NK-92 treated with Interleukin-12 subunit alpha and Interleukin-12 subunit beta, amount 100 ng/mL, for 24 hours (cell line): ENCODE results near the gene PEX11G.

Source experiments
- DNase-seq: peaks from one replicate; lab custom pipeline; 2025; lab: John Stamatoyannopoulos, UW

Gene PEX11G

DNA sequence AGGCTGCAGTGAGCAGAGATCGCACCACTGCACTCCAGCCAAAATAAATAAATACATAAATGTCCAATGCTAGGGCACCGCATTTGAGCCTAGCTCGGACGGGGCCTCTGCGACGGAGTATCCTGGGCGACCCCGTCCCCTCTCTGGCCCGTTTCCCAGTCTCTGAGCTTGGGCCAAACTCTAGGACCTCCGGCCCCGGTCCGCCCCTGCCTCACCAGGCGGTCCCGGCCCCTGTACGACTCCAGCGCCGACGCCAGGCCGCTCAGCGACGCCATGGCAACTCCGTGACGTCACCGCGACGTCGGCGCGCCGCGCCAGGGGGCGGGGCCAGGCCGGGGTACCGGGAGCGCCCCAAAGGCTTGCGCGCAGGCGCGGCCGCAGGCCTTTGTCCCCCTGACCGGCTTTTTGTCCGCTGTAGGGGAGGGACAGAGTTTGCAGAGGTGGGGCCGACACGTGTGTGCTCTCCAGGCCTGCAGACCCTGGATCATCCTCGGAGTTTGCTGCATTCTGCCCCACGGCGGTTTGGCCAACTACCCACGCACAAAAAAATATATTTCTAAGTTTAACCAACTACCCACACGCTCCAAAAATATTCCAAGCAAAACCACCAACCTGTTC lies at the start of gene PEX11G:
TSS of gene PEX11G (minus strand) at position 300 of the 618 bp plus-strand sequence. CDS start at position 275, 25 bp downstream.
- no peak for DNase-seq

DNA sequence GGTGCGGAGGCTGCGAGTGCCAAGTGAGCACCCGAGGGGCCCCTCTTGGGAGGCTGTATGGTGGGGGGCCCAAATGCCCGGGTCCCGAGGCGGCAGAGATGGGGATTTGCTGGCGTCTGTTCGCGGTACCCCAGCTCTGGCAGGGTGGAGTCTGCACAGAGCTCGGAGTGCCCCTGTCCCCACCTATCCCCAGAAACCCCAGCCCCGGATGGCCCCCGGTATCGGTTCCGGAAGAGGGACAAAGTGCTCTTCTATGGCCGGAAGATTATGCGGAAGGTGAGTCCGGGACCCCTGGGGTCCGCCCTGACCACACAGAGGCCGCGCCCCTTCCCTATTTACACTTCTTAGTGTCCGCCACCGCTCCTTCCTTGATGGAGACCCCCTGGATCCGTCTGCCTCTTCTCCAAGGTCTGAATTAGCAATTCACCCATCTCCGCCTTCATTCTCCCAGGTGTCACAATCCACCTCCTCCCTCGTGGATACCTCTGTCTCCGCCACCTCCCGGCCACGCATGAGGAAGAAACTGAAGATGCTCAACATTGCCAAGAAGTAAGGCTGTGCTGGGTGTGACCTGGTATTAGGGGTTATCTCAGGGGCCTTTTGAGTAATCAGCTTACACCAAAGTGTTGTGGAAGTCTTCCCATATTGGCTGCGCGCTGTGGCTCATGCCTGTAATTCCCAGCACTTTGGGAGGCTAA lies 47.3 kb upstream of the PEX11G start:
- no peak for DNase-seq

DNA sequence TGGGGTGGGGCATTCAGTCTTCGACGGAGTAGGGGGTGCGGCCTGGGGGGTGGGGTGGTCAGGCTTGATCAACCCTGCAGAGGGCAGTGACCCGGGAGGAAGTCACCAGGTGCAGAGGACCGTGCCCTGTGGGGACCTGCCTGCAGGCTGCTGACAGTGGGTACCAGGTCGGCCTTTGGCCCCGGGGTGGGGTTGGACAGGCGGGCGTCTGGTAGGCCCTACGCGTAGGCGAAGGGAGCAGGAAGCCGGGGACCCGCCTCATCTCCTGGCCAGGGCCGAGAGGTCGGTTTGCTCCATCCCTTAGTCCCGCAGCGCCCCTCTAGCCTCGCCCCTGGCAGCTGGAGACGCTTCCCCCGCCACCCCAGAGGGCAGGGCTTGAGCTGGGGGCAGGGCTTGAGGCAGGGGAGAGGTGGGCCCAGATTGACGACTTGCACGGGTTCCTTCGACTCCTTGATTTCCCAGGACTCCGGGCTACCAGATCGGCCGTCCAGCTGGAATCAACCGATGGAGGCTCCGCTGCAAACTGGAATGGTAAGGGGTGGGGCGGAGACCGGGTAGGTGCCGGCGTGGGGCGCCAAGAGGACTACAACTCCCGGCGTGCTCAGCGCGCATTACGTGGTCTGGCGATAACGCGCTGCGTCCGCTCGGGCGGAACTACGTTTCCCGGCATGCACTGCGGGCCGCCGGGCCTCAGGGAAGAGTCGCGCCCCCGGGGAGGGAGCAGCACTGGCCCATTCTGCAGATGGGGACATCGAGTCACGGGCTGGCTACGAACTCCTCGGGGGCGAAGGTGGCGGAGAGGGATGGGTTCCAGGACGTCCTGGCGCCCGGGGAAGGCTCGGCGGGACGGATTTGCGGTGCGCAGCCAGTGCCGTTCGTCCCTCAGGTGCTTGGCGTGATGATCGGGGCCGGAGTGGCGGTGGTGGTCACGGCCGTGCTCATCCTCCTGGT lies 46.5 kb upstream of the PEX11G start, which contains the start of gene PNPLA6:
TSS of gene PNPLA6 (plus strand) at position 671 of the 951 bp plus-strand sequence. CDS start at position 743, 72 bp downstream.
- DNase-seq, result peak; percentile 91

DNA sequence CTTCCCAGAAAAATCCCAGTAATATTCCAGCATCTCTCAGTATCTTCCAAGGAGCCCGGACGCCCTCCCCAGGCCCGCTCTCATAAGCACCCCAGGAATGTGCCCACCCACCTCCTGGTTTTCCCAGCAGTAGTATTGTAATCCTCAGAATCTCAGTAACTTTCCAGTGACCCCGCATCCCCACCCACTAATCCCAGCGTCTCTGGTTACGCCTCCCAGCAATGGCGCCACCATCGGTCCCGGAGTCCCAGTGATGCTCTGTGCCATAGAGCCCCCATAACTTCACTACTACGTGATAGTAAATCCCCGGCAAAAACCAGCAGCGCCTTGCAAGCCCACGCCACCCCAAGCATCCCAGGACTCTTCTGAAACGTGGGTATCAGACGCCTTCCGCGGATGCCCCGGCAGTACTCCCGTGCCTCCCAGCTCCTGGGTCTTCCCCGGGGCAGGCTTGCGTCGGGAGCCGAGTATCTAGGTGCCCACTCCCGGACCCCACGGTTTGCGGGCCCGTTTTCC lies 45.8 kb upstream of the PEX11G start:
- no peak for DNase-seq

DNA sequence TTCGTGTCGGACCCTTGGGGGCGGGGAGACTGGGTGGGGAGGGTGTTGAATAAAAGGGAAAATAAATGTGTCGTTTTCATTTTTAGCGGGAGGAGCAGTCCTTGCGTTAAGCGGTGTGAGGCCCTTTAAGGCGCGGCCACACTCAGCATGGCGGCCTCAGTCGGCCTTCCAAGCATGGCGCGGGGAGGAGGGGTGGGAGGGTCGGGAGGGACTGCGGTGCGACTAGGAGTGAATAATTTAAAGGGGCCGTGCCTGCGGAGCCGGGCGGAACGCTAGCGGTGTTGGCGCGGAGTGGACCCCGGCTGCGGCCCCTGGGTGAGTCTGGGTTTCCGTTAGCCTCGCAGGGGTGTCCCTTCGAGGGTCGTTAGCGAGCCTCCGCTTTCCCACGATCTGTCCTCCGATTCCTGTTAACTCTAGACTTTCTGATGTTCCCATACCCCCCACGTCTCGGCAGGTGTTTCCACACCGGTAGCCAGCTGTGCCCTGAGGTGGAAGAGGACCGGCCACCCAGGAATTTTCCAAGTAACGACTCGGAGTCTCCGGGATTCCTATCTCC lies 45.2 kb upstream of the PEX11G start:
- peak; percentile 71 for DNase-seq

DNA sequence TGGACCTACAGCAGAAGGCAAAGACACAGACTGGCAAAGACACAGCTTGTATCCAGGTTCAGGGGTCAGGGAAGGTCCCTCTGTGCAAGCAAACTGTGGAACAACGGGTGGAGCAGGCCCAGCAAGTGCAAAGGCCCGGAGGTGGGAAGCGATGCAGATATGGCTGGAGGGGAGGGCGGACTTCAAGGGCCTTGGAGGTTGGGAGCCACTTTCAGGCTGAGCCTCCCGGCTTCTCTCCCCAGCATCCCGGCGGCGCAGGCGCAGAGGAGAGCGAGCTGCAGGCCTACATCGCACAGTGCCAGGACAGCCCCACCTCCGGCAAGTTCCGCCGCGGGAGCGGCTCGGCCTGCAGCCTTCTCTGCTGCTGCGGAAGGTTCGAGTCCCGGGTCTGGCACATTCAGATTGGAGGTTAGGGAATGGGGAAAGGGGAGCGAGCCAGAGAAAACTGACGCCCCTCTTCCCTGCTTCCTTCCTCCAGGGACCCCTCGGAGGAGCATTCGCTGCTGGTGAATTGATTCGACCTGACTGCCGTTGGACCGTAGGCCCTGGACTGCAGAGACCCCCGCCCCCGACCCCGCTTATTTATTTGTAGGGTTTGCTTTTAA lies 44.5 kb upstream of the PEX11G start:
- no peak for DNase-seq

DNA sequence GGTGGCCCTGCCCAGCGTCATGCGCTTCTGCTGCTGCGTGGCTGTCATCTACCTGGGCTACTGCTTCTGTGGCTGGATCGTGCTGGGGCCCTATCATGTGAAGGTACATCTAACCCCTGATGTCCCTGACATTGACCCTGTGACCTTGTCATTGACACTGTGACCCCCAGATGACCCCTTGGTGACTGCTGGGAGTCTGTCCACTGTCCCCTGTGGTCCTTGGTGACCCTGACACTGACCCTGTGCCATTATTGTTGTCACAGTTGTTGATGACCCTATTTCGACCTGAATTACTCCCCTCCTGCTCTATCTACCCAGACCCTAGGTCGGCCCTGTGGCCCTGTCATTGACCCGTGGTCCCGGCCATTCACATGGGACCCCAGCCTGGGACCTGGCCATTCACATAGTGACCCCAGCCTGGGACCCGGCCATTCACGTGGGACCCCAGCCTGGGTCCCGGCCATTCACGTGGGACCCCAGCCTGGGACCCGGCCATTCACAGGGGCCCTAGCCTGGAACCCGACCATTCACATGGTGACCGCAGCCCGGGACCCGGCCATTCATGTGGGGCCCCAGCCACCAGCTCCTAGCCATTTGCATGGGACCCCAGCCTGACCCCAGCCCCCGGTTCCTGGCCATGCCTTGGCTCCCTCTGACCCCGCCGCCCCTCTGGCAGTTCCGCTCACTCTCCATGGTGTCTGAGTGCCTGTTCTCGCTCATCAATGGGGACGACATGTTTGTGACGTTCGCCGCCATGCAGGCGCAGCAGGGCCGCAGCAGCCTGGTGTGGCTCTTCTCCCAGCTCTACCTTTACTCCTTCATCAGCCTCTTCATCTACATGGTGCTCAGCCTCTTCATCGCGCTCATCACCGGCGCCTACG lies 41.0 kb upstream of the PEX11G start:
- no peak for DNase-seq

DNA sequence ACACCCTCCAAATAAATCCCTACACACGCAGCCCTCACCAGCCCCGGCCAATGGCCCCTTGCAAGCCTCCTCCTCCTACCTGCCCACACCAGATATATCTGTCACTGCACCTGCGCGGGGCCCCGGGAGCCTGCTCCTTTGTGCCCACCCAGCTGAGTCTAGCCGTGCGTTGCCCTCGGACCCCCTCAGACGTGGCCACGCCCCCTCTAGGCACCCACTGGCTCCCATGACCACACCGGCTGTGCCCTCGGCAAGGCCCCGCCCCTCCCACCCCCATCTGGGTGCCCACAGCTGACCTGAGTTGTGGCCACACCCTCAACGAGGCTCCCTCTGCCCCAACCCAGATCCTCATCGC lies 40.4 kb upstream of the PEX11G start:
- DNase-seq, result no peak

DNA sequence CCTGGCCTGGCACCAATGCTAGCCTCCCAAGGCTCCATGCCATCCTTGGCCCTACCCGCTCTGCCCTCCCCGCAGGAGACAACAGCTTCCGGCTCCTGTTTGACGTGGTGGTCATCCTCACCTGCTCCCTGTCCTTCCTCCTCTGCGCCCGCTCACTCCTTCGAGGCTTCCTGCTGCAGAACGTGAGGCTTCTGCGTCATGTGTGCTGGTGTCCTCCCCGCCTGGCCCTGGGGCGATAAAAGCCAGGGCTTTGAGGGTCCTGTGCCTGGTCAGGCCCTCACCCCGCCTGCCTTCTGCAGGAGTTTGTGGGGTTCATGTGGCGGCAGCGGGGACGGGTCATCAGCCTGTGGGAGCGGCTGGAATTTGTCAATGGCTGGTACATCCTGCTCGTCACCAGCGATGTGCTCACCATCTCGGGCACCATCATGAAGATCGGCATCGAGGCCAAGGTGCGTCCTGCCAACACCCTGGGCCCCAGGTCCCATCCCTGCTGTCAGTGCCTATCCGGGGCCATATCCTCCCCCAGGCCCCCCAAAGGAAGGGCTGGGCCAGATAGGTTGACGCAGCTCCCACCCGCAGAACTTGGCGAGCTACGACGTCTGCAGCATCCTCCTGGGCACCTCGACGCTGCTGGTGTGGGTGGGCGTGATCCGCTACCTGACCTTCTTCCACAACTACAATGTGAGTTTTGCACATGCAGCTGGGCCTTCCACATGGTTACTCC lies 39.8 kb upstream of the PEX11G start:
- DNase-seq, result no peak

DNA sequence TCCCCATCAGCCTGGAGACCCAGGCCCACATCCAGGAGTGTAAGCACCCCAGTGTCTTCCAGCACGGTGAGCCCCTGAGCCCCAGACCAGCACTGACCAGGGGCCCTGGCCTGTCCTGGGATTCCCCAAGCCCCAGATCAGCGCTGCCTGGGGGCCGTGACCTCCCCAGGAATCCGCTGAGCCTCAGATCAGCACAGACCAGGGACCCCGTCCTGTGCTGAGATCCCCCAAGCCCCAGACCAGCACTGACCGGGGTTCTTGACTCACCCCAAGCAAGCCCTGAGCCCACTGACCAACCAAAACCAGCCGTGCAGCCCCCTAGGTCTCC lies 39.3 kb upstream of the PEX11G start:
- no peak for DNase-seq

DNA sequence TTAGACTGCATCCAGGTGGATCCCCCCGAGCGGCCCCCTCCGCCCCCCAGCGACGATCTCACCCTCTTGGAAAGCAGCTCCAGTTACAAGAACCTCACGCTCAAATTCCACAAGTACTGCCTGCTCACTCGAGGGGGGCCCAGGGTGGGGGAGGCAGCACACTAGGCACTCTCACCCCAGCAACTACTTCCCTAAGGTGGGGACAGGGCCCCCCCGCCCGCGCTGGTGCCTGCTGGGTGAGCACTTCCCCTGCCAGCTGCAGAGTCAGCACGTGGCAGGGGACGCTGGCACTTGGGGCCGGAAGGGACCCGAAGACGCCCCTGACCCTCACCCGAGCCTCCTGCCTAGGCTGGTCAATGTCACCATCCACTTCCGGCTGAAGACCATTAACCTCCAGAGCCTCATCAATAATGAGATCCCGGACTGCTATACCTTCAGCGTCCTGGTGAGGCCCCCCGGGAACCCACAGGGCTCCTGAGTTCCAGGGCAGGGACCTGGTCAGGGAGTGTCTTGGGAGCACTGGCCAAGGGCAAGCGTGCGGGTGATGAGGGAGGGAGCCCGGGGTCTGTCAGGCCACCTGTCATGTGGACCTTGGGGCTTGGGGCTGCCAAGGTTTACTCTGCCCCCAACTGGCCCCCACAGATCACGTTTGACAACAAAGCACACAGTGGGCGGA lies 38.8 kb upstream of the PEX11G start:
- DNase-seq, result no peak

DNA sequence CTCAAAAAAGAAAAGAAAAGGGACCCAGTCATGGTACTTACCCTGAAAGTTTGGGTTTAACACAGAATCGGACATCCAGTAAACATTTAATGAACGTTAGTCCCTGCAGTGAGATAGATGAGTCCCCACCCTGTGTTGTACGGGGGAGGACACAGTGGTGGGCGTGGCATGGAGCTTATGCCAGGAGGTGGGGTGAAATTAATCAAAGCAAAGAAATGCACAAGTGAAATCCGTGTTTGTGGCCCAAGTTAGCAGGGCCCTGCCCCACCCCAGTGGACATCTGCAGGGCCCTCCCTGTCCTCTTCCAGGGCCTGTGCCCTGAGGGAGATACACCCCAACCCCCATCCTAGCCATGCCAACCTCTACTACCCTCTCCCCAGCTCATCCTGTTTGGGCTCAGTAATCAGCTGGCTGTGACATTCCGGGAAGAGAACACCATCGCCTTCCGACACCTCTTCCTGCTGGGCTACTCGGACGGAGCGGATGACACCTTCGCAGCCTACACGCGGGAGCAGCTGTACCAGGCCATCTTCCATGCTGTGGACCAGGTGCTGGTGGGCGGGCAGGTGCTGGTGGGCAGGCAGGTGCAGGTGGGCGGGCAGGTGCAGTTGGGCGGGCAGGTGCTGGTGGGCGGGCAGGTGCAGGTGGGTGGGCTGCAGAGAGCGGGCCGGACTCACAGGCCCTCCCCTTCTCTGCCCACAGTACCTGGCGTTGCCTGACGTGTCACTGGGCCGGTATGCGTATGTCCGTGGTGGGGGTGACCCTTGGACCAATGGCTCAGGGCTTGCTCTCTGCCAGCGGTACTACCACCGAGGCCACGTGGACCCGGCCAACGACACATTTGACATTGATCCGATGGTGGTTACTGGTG lies 37.5 kb upstream of the PEX11G start:
- DNase-seq, result no peak

DNA sequence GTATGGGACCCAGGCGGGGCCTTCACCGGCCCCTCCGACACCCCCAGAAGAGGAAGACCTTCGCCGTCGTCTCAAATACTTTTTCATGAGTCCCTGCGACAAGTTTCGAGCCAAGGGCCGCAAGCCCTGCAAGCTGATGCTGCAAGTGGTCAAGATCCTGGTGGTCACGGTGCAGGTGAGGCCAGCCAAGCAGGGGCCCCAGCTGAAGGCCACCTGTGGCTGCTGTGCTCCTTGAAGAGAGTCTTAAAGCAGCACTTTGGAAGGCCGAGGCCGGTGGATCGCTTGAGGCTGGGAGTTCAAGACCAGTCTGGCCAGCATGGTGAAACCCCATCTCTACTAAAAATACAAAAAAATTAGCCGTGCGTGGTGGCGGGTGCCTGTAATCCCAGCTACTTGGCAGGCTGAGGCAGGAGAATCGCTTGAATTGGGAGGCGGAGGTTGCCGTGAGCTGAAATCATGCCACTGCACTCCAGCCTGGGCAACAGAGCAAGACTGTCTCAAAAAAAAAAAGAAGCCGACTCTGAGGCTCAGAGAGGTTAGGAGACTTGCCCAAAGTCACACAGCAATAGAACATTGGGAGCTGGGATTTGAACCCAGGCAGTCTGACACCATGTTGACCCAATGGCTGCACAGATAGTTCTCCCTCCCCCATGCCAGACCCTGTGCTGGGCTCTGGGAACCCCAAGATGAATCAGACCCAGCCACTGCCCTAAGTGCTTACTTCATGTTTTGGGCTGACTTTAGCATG lies 36.3 kb upstream of the PEX11G start:
- no peak for DNase-seq

DNA sequence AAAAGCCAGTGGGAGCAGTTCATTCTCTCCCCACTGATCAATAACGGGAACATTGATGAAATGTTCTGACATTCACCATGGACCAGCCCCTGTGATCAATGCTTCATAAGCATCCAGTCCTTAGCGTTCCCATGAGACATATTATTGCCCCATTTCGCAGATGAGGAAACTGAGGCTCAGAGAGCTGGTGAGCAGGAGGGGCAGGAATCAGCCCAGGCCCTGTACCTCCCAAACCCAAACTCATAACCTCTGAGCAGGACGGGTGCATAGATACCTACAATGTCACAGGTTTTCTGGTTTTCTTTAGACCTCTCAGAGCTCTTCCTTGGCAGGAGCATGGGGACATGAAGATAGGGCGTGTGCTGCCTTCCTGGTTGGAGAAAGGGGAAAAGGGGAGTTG lies 35.7 kb upstream of the PEX11G start:
- DNase-seq, result no peak

DNA sequence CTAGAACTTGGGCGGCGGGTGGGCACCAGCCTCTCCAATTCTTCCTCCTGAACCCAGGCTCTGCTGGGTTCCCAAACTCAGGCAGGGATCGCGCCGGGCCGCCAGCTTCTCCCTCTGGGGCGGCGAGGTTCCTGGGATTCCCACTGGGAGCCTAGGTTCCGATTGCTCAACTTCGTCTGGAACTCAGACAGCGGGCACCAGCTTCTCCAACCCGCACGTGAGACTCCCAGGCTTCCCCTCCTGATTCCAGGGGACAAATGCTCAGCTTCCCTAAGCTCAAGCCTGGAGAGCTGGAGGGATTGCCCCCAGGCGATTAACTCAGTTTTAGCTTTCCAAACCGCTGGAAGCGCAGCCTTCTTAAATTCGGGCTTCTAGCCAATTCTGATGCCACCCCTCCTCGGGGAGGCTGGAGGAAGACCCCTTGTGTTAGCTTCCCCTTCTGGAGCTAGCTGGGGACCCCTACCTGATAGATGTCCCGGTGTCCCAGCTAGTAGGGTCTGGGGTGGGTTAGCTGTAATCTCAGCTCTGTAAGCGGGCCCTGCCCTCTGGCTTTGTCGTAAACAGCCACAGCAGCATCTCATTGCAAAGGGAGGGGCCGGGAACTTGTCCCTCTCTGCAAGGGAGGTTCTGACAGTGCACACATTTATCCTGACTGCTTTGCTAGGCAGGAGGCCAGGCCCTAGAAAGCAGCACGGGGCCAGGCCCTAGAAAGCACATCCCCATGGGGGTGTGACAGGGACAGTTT lies 34.3 kb upstream of the PEX11G start:
- no peak for DNase-seq

DNA sequence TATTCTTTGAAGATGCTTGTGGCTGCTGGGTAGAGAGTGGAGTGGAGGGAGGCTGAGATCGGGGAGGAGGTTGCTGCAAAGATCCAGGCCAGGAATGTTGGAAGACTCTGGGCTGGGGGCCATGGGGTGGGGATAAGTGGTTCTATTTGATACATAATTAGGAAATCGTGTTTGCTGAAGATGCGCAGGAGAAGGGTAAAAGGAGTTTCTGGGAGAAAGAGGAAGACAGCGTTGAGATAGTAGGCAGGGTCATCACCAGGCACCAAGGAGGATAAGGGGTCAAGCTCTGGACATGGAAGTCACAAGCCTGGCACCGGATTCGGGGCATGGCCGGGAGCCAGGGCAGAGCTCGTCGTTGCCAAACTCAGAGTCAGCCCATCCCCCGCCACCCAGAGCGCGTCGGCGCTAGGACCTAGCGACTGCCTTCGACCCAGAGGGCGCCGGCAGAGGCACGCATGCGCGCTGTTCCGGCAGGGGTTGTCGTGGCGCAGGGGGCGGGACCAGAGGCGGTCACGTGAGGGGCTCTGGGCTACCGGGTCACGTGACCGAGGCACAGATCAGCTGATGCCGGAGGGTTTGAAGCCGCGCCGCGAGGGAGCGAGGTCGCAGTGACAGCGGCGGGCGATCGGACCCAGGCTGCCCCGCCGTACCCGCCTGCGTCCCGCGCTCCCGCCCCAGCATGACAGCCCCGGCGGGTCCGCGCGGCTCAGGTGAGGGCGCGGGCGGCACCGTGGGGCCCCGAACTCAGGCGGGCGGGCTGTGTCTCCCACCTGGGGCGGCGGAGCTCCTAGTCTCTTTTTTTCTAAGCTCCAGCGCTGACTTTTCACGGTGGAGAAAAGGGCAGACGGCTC lies 33.5 kb upstream of the PEX11G start, which contains the start of gene MCOLN1:
TSS of gene MCOLN1 (plus strand) at position 553 of the 851 bp plus-strand sequence. CDS start at position 680, 127 bp downstream.
- peak; percentile 98 for DNase-seq
